WTC11 (cell line): ENCODE measurements around the gene LHB. TPM values are rescaled to one million over a fixed set of nuclear protein-coding genes. Genes with fewer than 3 reads are reported as not detected.

Experiments
- ATAC-seq: fragments of 200-7000 bp; cut with Tn5 transposase; 2 replicates; pipeline ENCODE4 v1.10.0; 2021; ENCODE audit warnings: mild to moderate bottlenecking, moderate library complexity
- CTCF ChIA-PET: fragments of 300-600 bp; sonication (Branson Sonifier 250); formaldehyde crosslinking; loops from one replicate; lab custom pipeline; 2021; ENCODE audit warnings: antibody characterized with exemption; lab: Charles Lee
- POLR2A ChIA-PET: fragments of 350-600 bp; sonication (Branson Sonifier 250); formaldehyde crosslinking; loops from one replicate; lab custom pipeline; 2021; ENCODE audit warnings: antibody characterized with exemption; lab: Charles Lee
- DNase-seq: peaks from one replicate; pipeline ENCODE4 v3.0.0; 2021; ENCODE audit warnings: low spot score
- H3K27ac Mint-ChIP-seq: 2 replicates; pipeline ENCODE4 v1.8.0; 2021; ENCODE audit warnings: mixed read lengths
- H3K27me3 Mint-ChIP-seq: 2 replicates; pipeline ENCODE4 v1.8.0; 2021; ENCODE audit warnings: low read depth, mild to moderate bottlenecking, moderate library complexity, mixed read lengths
- H3K36me3 Mint-ChIP-seq: 2 replicates; pipeline ENCODE4 v1.8.0; 2021; ENCODE audit warnings: mixed read lengths
- H3K4me1 Mint-ChIP-seq: 2 replicates; pipeline ENCODE4 v1.8.0; 2022; ENCODE audit warnings: mixed read lengths
- H3K4me3 Mint-ChIP-seq: 2 replicates; pipeline ENCODE4 v1.8.0; 2021; ENCODE audit warnings: mild to moderate bottlenecking, moderate library complexity, mixed read lengths
- H3K9me3 Mint-ChIP-seq: 2 replicates; pipeline ENCODE4 v1.8.0; 2021; ENCODE audit warnings: mixed read lengths
- AR ChIP-seq: fragments of 250-450 bp; sonication (Bioruptor Pico); IDR thresholded peaks from 2 replicates; pipeline ENCODE4 v1.9.0; 2021; ENCODE audit warnings: mild to moderate bottlenecking
- ATF6 ChIP-seq: sonication (generic); formaldehyde crosslinking; IDR thresholded peaks from 2 replicates; pipeline ENCODE4 v1.8.1; 2023; ENCODE audit warnings: mild to moderate bottlenecking, missing genetic modification reagents
- ERG ChIP-seq: fragments of 250-450 bp; sonication (Bioruptor Pico); IDR thresholded peaks from 2 replicates; pipeline ENCODE4 v1.8.0; 2021; ENCODE audit warnings: mild to moderate bottlenecking
- FOXJ3 ChIP-seq: sonication (generic); formaldehyde crosslinking; IDR thresholded peaks from 2 replicates; pipeline ENCODE4 v1.9.0; 2021; ENCODE audit warnings: missing genetic modification reagents, mild to moderate bottlenecking, borderline replicate concordance
- FOXP4 ChIP-seq: sonication (generic); formaldehyde crosslinking; IDR thresholded peaks from 2 replicates; pipeline ENCODE4 v1.8.0; 2022; ENCODE audit warnings: mild to moderate bottlenecking, missing genetic modification reagents
- HMGA2 ChIP-seq: fragments of 250-450 bp; sonication (Bioruptor Pico); IDR thresholded peaks from 2 replicates; pipeline ENCODE4 v1.4.0; 2021; ENCODE audit warnings: mild to moderate bottlenecking, moderate library complexity
- IRF1 ChIP-seq: sonication (generic); formaldehyde crosslinking; IDR thresholded peaks from 2 replicates; pipeline ENCODE4 v1.8.0; 2023; ENCODE audit warnings: missing genetic modification reagents
- MXD4 ChIP-seq: fragments of 250-450 bp; sonication (Bioruptor Pico); IDR thresholded peaks from 2 replicates; pipeline ENCODE4 v1.8.0; 2021; ENCODE audit warnings: mild to moderate bottlenecking, moderate library complexity, borderline replicate concordance
- NR2C2 ChIP-seq: sonication (generic); formaldehyde crosslinking; IDR thresholded peaks from 2 replicates; pipeline ENCODE4 v1.8.0; 2022; ENCODE audit warnings: mild to moderate bottlenecking, missing genetic modification reagents
- RELA ChIP-seq: sonication (generic); formaldehyde crosslinking; IDR thresholded peaks from 2 replicates; pipeline ENCODE4 v1.8.1; 2022; ENCODE audit warnings: missing genetic modification reagents, mild to moderate bottlenecking, borderline replicate concordance
- RORB ChIP-seq: fragments of 250-450 bp; sonication (Bioruptor Pico); IDR thresholded peaks from 2 replicates; pipeline ENCODE4 v1.9.0; 2021; ENCODE audit warnings: mild to moderate bottlenecking
- TEAD4 ChIP-seq: sonication (generic); formaldehyde crosslinking; IDR thresholded peaks from 2 replicates; pipeline ENCODE4 v1.8.0; 2022; ENCODE audit warnings: mild to moderate bottlenecking, missing genetic modification reagents
- ZNF425 ChIP-seq: fragments of 250-450 bp; sonication (Bioruptor Pico); conservative IDR thresholded peaks from 2 replicates; pipeline ENCODE4 v1.9.0; 2021; ENCODE audit warnings: mild to moderate bottlenecking
- total RNA-seq: library from RNA; stranded (reverse); gene quantifications from 3 replicates; pipeline ENCODE4 v1.2.3, GENCODE V29; 2021
- TF ChIP-seq, protein P1 (sequence below): sonication (generic); formaldehyde crosslinking; IDR thresholded peaks from 2 replicates; pipeline ENCODE4 v1.8.1; 2022; ENCODE audit warnings: low read depth, mild to moderate bottlenecking, moderate library complexity, missing genetic modification reagents, borderline replicate concordance
- TF ChIP-seq, protein P2 (sequence below): sonication (generic); formaldehyde crosslinking; conservative IDR thresholded peaks from 2 replicates; pipeline ENCODE4 v1.8.1; 2022; ENCODE audit warnings: mild to moderate bottlenecking, missing genetic modification reagents

LHB gene
- total RNA-seq, 1 experiment from 2014 or later = not detected

GRCh38 chr19:49020342-49020741, 3.5 kb upstream of the LHB start:
- ATAC-seq = peak; percentile 14
- H3K27me3 Mint-ChIP-seq = peaks cover 48% of the 10 kb centered on the region
- ChIA-PET CTCF (interaction anchor here (0.5 to 6.5 kb wide), 17 partner anchors 8 to 459 kb away, joined by 3 to 78 read pairs (median 7); partner anchors contain the start of genes CGB2, CGB7, GYS1 and LIN7B), POLR2A (no interaction called here)
- H3K36me3 Mint-ChIP-seq = peaks cover 6% of the 10 kb centered on the region
- H3K27ac Mint-ChIP-seq = no peak overlapping the region
- peak; percentile 59 for DNase-seq
- H3K4me1 Mint-ChIP-seq = peaks cover 23% of the 10 kb centered on the region
- H3K4me3 Mint-ChIP-seq = no peak overlapping the region; the same call in 1 of the 2 replicates
- H3K9me3 Mint-ChIP-seq = no peaks in the 10 kb centered on the region
- TF ChIP-seq FOXJ3 (CRISPR knock-in tag) = no peak
- TF ChIP-seq ATF6 (CRISPR knock-in tag) = no peak
- no peak for TF ChIP-seq ZNF425 (CRISPR knock-in tag)
- TF ChIP-seq IRF1 (CRISPR knock-in tag) = no peak
- TF ChIP-seq RORB (CRISPR knock-in tag) = no peak
- no peak for TF ChIP-seq FOXP4
- no peak for TF ChIP-seq TEAD4
- TF ChIP-seq, protein P1, sequence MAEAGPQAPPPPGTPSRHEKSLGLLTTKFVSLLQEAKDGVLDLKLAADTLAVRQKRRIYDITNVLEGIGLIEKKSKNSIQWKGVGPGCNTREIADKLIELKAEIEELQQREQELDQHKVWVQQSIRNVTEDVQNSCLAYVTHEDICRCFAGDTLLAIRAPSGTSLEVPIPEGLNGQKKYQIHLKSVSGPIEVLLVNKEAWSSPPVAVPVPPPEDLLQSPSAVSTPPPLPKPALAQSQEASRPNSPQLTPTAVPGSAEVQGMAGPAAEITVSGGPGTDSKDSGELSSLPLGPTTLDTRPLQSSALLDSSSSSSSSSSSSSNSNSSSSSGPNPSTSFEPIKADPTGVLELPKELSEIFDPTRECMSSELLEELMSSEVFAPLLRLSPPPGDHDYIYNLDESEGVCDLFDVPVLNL (CRISPR knock-in tag) = no peak
- TF ChIP-seq ERG (CRISPR knock-in tag) = no peak
- no peak for TF ChIP-seq AR
- TF ChIP-seq, protein P2, sequence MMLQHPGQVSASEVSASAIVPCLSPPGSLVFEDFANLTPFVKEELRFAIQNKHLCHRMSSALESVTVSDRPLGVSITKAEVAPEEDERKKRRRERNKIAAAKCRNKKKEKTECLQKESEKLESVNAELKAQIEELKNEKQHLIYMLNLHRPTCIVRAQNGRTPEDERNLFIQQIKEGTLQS (CRISPR knock-in tag) = no peak
- no peak for TF ChIP-seq NR2C2 (CRISPR knock-in tag)
- no peak for TF ChIP-seq HMGA2 (CRISPR knock-in tag)
- no peak for TF ChIP-seq RELA (CRISPR knock-in tag)
- no peak for TF ChIP-seq MXD4 (CRISPR knock-in tag)
